Activated naive CD4-positive, alpha-beta T cell treated with anti-CD3 and anti-CD28 coated beads for 36 hours (primary cell): ENCODE results near the gene CDADC1. TPM values are rescaled to one million over a fixed set of nuclear protein-coding genes. Genes with fewer than 3 reads are reported as not detected.
"Not testable (repeated sequence)": the region's sequence is repeated elsewhere in the genome, so short reads cannot be mapped to it uniquely, and the experiment has no call there.

Source experiments
- CTCF ChIA-PET: fragments of 350-600 bp; sonication (Branson Sonifier 250); formaldehyde crosslinking; loops from one replicate; lab custom pipeline; 2021; ENCODE audit warnings: antibody characterized with exemption; lab: Charles Lee
- DNase-seq: peaks from one replicate; pipeline ENCODE4 v3.0.0-alpha.2; 2020
- H3K27ac Mint-ChIP-seq: one replicate; pipeline ENCODE4 v1.8.0; 2021; ENCODE audit warnings: mild to moderate bottlenecking, mixed read lengths
- H3K27me3 Mint-ChIP-seq: one replicate; pipeline ENCODE4 v1.8.0; 2021; ENCODE audit warnings: low read depth, mixed read lengths
- H3K36me3 Mint-ChIP-seq: one replicate; pipeline ENCODE4 v1.8.0; 2021; ENCODE audit warnings: low read depth, mixed read lengths
- H3K4me1 Mint-ChIP-seq: one replicate; pipeline ENCODE4 v1.8.0; 2021; ENCODE audit warnings: low read depth, mixed read lengths
- H3K4me3 Mint-ChIP-seq: one replicate; pipeline ENCODE4 v1.8.0; 2021; ENCODE audit warnings: mild to moderate bottlenecking, moderate library complexity, mixed read lengths
- H3K9me3 Mint-ChIP-seq: one replicate; pipeline ENCODE4 v1.8.0; 2021; ENCODE audit warnings: mixed read lengths
- intact Hi-C: fragments of 100-400 bp; cut with micrococcal nuclease; formaldehyde crosslinking; loops from one replicate; pipeline ENCODE4 v1.15.1; 2023
- total RNA-seq, 2 experiments: library from RNA; stranded (reverse); gene quantifications; one replicate each; pipeline ENCODE4 v1.2.3, GENCODE V29; 2021

The CDADC1 gene
- total RNA-seq, 2 experiments from 2014 or later: 13.2 to 14.7 TPM

DNA sequence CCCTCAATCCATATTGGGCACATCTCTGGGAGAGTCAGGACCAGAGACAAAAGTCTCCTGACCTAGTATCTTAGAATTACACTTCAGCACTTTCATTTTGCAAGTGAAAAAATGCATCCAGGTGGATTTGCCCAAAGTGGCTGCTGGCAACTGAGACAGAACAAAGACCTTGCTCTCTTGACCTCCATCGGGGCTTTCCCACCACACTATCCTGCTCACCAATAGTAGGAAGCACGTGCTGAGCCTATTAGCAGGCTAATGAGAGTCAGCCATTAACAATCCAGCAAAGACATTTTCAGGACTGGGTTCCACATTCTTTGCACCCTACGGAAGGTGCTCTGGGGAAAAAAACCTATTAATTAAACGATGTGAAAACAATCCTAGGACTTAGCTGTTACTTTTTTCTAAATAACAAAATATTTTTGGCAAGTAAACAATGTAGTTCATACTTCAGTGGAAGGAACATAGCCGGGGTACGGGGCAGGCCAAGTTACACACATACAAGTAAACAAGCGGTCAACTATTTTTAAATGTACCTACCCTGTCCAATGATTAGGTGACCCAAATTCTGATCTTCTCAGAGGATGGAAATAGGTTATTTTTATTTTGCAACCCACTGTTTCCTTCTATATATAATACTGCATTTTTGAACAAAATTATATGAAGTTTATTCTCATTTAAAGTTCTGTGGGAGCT, 78.6 kb downstream of the CDADC1 start:
- Mint-ChIP-seq H3K36me3 (no peaks in the 10 kb centered on the region), H3K4me1 (peaks cover 1% of the 10 kb centered on the region), H3K9me3 (no peaks in the 10 kb centered on the region), H3K27me3 (no peaks in the 10 kb centered on the region), H3K27ac (no peak overlapping the region), H3K4me3 (no peak overlapping the region)
- DNase-seq: no peak
- intact Hi-C loops: no loop called here
- CTCF ChIA-PET: no interaction called here

DNA sequence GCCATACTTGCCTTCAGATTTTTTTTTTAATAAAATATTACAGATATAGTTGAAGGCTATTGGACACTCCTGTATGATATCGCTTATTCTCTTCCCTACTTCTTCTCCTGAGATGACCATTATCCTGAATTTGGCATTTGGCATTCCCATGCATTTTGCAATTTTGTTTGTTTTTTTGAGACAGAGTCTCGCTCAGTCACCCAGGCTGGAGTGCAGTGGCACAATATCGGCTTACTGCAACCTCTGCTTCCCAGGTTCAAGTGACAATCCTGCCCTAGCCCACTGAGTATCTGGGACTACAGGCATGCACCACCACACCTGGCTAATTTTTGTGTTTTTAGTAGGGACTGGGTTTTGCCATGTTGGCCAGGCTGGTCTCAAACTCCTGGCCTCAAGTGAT, 79.4 kb downstream of the CDADC1 start:
- H3K27me3 Mint-ChIP-seq, H3K27ac Mint-ChIP-seq, H3K4me1 Mint-ChIP-seq, DNase-seq, H3K4me3 Mint-ChIP-seq, CTCF ChIA-PET, H3K36me3 Mint-ChIP-seq, H3K9me3 Mint-ChIP-seq, intact Hi-C loops: not testable (repeated sequence)

DNA sequence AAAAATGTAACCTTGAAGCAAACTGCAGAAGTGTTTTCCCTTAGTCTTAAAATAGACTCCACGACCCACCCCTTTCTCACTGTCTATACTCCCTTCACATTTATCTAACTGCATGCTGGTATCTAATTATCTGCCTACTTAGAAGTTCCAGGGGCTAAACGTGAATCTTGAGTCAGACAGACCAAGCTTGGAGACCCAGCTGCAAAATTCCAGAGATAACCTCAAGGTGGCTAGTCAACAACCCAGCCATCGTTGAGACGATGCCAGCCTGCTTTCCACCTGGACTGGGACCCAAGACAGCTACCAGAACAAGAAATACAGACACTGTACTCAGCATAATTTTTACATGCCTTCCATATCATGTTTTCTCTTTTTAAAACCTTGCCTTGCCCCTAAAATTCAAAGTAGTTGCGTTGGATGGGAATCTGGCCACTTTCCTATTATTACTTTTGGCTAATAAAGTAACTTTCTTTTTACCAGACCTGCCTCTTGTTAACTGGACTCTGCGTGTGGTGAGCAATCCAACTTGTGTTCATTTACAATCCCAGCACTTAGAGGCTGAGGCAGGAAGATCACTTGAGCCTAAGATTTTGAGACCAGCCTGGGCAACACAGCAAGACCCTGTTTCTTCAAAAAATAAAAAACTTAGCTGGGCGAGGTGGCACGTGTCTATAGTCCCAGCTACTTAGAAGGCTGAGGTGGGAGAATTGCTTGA, 82.3 kb downstream of the CDADC1 start:
- no peaks in the 10 kb centered on the region for H3K4me1 Mint-ChIP-seq
- no peak for DNase-seq
- H3K4me3 Mint-ChIP-seq: no peak overlapping the region
- no peaks in the 10 kb centered on the region for H3K27me3 Mint-ChIP-seq
- CTCF ChIA-PET: no interaction called here
- no peaks in the 10 kb centered on the region for H3K9me3 Mint-ChIP-seq
- H3K27ac Mint-ChIP-seq: no peak overlapping the region
- intact Hi-C loops: no loop called here
- H3K36me3 Mint-ChIP-seq: no peaks in the 10 kb centered on the region

DNA sequence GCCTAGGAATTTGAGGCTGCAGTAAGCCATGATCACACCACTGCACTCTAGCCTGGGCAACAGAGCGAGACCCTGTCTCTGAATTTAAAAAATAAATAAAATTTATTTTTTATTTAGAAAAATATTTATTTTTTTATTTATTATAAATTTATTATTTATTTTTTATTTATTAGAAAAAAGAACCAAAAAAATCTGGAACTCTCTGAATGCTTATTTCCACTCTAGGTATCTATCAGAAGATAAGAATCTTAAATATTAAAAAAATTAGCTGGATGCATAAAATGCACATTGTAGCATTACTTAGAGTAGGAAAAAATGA, 82.8 kb downstream of the CDADC1 start:
- no peaks in the 10 kb centered on the region for H3K27me3 Mint-ChIP-seq
- intact Hi-C loops: no loop called here
- DNase-seq: no peak
- H3K36me3 Mint-ChIP-seq: no peaks in the 10 kb centered on the region
- no peak overlapping the region for H3K27ac Mint-ChIP-seq
- H3K9me3 Mint-ChIP-seq: no peaks in the 10 kb centered on the region
- no peaks in the 10 kb centered on the region for H3K4me1 Mint-ChIP-seq
- H3K4me3 Mint-ChIP-seq: no peak overlapping the region
- CTCF ChIA-PET: no interaction called here

DNA sequence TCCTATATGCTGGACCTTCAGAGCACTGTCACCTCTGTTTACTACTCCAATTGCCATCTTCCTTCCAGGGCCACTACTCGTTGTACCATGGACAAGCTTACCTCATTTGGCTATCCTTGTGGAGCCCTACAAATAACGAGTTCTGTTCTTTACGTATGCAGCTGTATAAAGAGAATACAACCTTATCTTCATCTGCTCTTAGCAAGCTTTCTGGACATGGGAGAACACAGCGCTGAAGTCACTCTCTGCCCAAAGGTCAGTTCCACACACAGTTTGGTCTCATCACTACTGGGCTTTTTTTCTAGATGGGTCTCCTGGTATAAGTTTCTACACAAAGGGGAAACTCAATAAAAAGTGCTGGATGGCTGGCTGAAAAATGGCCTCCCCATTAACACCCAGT, 88.9 kb downstream of the CDADC1 start:
- H3K4me3 Mint-ChIP-seq: no peak overlapping the region
- no peaks in the 10 kb centered on the region for H3K9me3 Mint-ChIP-seq
- no peaks in the 10 kb centered on the region for H3K36me3 Mint-ChIP-seq
- intact Hi-C loops: no loop called here
- no peak overlapping the region for H3K27ac Mint-ChIP-seq
- H3K4me1 Mint-ChIP-seq: no peaks in the 10 kb centered on the region
- CTCF ChIA-PET: interaction anchor here (1.6 kb wide), 1 partner anchor 271 kb away, joined by 4 read pairs; no protein-coding TSS in a partner anchor
- no peak for DNase-seq
- H3K27me3 Mint-ChIP-seq: no peaks in the 10 kb centered on the region

DNA sequence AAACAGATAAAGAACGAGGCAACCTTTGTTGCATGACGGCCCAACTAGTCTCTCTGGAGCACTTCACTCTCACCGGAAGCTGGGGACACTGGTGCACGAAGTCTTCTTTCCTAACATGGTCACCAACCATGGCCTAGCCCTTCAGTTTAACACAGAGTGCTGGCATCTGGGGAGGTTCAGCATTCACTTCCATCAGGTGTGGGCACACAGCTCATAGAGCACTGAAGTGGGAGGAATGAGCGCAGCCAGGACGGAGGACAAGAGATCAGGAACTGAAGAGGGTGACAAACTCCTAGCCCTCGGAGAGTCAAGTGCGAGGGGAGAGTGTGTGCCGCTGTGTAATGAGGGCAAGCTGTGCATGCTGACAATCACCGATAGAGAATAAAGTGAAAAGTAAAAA, 92.4 kb downstream of the CDADC1 start:
- CTCF ChIA-PET: no interaction called here
- H3K27me3 Mint-ChIP-seq: no peaks in the 10 kb centered on the region
- no peaks in the 10 kb centered on the region for H3K9me3 Mint-ChIP-seq
- no peaks in the 10 kb centered on the region for H3K36me3 Mint-ChIP-seq
- H3K4me1 Mint-ChIP-seq: peaks cover 7% of the 10 kb centered on the region
- intact Hi-C loops: no loop called here
- H3K4me3 Mint-ChIP-seq: no peak overlapping the region
- no peak for DNase-seq
- H3K27ac Mint-ChIP-seq: no peak overlapping the region

DNA sequence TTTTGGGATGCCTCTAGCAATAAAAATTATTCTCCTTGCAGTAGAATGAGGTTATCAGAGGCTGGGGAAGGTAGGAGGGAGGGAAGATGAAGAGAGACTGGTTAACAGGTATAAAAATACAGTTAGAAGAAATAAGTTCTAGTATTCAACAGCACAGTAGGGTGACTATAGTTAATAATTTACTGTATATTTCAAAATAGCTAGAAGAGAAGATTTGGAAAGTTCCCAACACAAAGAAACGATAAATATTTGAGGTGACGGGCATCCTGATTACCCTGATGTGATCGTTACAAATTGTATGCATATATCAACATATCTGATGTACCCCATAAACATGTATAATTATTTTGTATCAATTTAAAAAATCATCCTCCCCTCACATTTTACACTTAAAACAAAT, 93.8 kb downstream of the CDADC1 start:
- CTCF ChIA-PET: no interaction called here
- Mint-ChIP-seq H3K27ac (no peak overlapping the region), H3K9me3 (no peaks in the 10 kb centered on the region), H3K4me3 (no peak overlapping the region), H3K27me3 (no peaks in the 10 kb centered on the region), H3K36me3 (no peaks in the 10 kb centered on the region), H3K4me1 (peaks cover 7% of the 10 kb centered on the region)
- intact Hi-C loops: no loop called here
- no peak for DNase-seq

DNA sequence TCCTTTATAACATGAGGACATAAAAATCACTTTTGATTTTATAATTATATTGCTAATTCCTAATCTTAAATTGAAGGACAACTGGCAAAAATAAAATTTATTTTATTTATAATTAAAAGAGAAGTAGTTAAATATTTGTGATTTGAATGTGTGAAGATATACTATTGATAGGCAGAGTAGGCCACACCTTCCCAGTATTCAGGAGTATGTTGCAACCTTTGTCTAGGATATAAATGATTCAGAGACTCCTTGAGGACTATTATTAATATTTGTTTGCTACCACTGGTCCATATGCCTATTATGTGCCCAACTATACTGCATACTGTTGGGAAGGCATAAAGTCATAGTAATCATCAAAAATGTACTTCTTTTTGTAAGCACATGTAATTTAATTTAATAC, 94.2 kb downstream of the CDADC1 start:
- Mint-ChIP-seq H3K27me3 (no peaks in the 10 kb centered on the region), H3K27ac (no peak overlapping the region), H3K36me3 (no peaks in the 10 kb centered on the region), H3K4me1 (peaks cover 7% of the 10 kb centered on the region), H3K4me3 (no peak overlapping the region), H3K9me3 (no peaks in the 10 kb centered on the region)
- no peak for DNase-seq
- intact Hi-C loops: no loop called here
- CTCF ChIA-PET: no interaction called here

DNA sequence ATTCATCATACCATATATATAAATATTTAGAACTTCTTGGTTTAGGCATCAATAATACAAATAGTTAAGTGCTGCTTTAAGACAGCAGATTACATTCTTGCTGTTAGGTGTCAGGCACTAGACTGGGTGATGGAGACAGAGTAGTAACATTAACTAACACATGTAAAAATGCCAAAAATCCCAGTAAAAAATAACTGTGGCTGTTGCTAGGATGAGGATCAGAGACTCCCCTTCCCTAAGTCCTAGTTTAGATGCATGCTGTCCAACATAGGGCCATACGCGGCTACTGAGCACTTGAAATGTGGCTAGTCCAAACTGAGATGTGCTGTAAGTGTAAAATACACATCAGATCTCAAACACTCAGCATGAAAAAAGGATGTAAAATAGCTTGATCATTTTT, 94.7 kb downstream of the CDADC1 start:
- DNase-seq: no peak
- H3K27me3 Mint-ChIP-seq: no peaks in the 10 kb centered on the region
- peaks cover 7% of the 10 kb centered on the region for H3K4me1 Mint-ChIP-seq
- H3K4me3 Mint-ChIP-seq: no peak overlapping the region
- no peaks in the 10 kb centered on the region for H3K9me3 Mint-ChIP-seq
- H3K27ac Mint-ChIP-seq: no peak overlapping the region
- CTCF ChIA-PET: no interaction called here
- no peaks in the 10 kb centered on the region for H3K36me3 Mint-ChIP-seq
- intact Hi-C loops: no loop called here

Other genes with a start within 250 kb of the CDADC1 start
- gene MLNR, start 27.6 kb upstream of the CDADC1 start, total RNA-seq: not detected
- 1 to 10 TPM; 3.8 to 4.5 TPM for gene CAB39L, start 196.1 kb downstream of the CDADC1 start, total RNA-seq
- gene SETDB2, start 196.3 kb downstream of the CDADC1 start, total RNA-seq: 10 to 100 TPM; 15.8 to 16.2 TPM
- 10 to 100 TPM; 91.4 to 96.9 TPM for gene PHF11, start 248.0 kb downstream of the CDADC1 start, total RNA-seq